Activated T-helper 1 cell treated with anti-CD3 and anti-CD28 coated beads, Interleukin-2, amount 50 U/mL, for 16 hours (primary cell): ENCODE data around the gene FBXW10.
"Not testable (repeated sequence)": the region's sequence is repeated elsewhere in the genome, so short reads cannot be mapped to it uniquely, and the experiment has no call there.

ENCODE experiments used
- DNase-seq, 2 donors: peaks; one replicate each; pipeline ENCODE4 v3.0.0-alpha.2; 2020; ENCODE audit warnings: low read depth in 1 of 2, low spot score in 1 of 2

The FBXW10 gene

DNA sequence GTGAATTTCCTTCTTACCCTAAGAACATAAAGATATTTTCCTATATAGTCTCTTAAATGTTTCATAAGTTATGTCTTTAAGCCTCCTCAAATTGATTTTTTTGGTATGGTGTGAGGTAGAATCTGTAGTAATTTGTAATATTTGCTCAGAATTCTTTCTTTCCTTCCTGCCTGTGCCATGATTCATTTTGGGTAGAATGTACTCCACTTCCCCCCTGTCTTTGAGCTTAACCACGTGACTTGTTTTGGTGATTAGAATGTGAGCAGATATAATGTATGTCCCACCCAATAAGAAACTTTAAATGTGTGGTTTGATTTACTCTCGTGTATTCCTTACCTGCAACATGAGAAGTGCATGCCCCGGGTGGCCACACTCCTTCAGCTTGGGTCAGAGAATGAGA lies 77.6 kb downstream of the FBXW10 start:
- DNase-seq: not testable (repeated sequence)

GRCh38 chr17:18827613-18828012 lies 83.8 kb downstream of the FBXW10 start:
- not testable (repeated sequence) for DNase-seq
